Sigmoid colon (tissue), 7 donors: ENCODE data around the gene ZNF507. TPM values are rescaled to one million over a fixed set of nuclear protein-coding genes. Genes with fewer than 3 reads are reported as not detected.

Experiments used
- DNase-seq: peaks from one replicate; pipeline ENCODE4 v3.0.0-alpha.2; 2019
- H3K27ac ChIP-seq, 4 donors: fragments of 200-600 bp; sonication (generic); one replicate each; pipeline ENCODE4 v1.5.1; 2016 to 2019; ENCODE audit warnings: mild to moderate bottlenecking in 1 of 4
- H3K27me3 ChIP-seq, 3 donors: fragments of 200-600 bp; sonication (generic); one replicate each; pipeline ENCODE4 v1.5.1; 2019; ENCODE audit warnings: mild to moderate bottlenecking in 1 of 3
- H3K36me3 ChIP-seq, 4 donors: fragments of 200-600 bp; sonication (generic); one replicate each; pipeline ENCODE4 v1.5.1; 2016 to 2019
- H3K4me1 ChIP-seq, 4 donors: fragments of 200-600 bp; sonication (generic); one replicate each; pipeline ENCODE4 v1.5.1; 2017 to 2019
- H3K4me3 ChIP-seq, 4 donors: fragments of 200-600 bp; sonication (generic); one replicate each; pipeline ENCODE4 v1.5.1; 2017 to 2019; ENCODE audit warnings: mild to moderate bottlenecking in 2 of 4, moderate library complexity in 1 of 4
- H3K9me3 ChIP-seq, 4 donors: fragments of 200-600 bp in 3 of 4; sonication (generic) in 3 of 4; one replicate each; pipeline versions ENCODE4 v1.5.1 to v1.6.1; 2013 to 2019
- EP300 ChIP-seq, 4 donors: sonication (generic); formaldehyde crosslinking; IDR thresholded peaks; one replicate each; pipeline ENCODE4 v1.6.1; 2017; ENCODE audit warnings: antibody characterized with exemption in 4 of 4
- POLR2A ChIP-seq, 2 donors: fragments of 450-650 bp; IDR thresholded peaks; one replicate each; pipeline ENCODE4 v1.6.1; 2016; ENCODE audit warnings: antibody characterized with exemption in 2 of 2, mild to moderate bottlenecking in 2 of 2, moderate library complexity in 2 of 2
- POLR2AphosphoS5 ChIP-seq, 4 donors: sonication (generic); formaldehyde crosslinking; IDR thresholded peaks; one replicate each; pipeline ENCODE4 v1.6.1; 2017; ENCODE audit warnings: antibody characterized with exemption in 4 of 4
- WGBS, 2 donors: extraction: QIAGEN DNeasy Blood & Tissue Kit; methylation state at CpG; one replicate each; pipeline ENCODE4 v1.1.7; 2013; 5-methylcytosine and 5-hydroxymethylcytosine counted together
- intact Hi-C: fragments of 100-400 bp; cut with DNase I; formaldehyde crosslinking; loops from one replicate; pipeline ENCODE4 v1.15.1; 2023
- polyA plus RNA-seq, 3 donors: library from polyadenylated mRNA; stranded (reverse); fragments of 200-250 nt; gene quantifications; one replicate each; pipeline ENCODE4 v1.2.3, GENCODE V29; 2013
- total RNA-seq, 4 donors: library from RNA; depleted of rRNA; stranded (reverse); fragments of >200 nt; gene quantifications; one replicate each; pipeline ENCODE4 v1.1.0, GENCODE V29; 2016
- TF ChIP-seq, protein P1 (sequence below), 4 experiments: fragments of 450-650 bp in 3 of 4; fragments of 200-600 bp in 1 of 4; IDR thresholded peaks; one replicate each; pipeline ENCODE4 v1.5.1; 2016 to 2019; ENCODE audit warnings: antibody characterized with exemption in 4 of 4, mild to moderate bottlenecking in 3 of 4, moderate library complexity in 2 of 4
- donor health status: healthy with polysubstance abuse.
- donor health status: Bipolar disorder and iron deficiency.
- donor health status: healthy.

ZNF507 gene
- 10 to 100 TPM; 19.3 to 27.1 (median 23.7) TPM for total RNA-seq
- polyA plus RNA-seq, result 1 to 10 TPM; 2.1 to 7.2 (median 3.6) TPM

DNA sequence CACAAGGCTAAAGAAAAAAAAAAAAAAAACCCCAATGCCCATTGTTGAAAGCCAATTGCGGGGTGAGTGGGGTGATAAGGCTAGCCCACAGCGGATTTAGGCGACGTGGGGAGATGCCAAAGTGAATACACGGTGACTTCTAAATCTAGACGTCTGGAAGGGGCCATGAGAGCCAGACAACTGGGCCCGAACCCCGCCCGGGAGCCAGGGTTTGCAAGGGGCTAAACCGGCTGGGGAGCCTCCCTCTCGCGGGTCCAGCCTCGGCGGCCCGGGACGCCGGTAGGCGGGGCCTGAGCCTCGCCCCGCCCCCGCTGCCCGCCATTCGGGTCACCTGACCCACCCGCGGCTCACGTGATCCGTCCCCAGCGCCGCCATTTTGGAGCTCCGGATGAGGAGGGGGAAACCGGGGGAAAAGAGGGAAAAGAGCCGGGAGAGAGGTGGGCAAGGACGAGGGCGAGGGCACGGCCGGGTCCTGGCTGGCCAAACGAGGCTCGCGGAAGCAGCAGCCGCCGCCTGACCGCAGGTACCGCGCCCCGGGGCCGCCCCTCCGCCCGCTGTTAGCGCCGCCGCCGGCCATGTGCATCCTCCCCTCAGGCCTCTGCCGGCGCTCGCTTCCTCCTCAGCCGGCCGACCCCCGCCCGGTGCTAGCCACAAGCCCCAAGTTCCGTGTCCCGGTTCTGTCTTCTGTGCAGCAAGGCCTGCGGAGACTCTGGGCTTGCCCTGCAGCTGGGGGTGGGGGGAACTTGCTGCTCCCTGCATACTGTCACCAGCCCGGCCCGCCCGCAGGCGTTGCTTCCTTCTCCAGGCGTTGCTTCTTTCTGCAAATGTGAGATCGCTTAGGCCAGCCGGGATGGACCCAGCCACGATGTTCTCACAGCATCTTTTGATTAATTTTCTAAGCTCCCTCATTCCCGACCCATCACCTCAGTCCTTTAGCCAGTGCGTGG, at the start of gene ZNF507:
Gene ZNF507 (plus strand): TSS at position 350 of the 947 bp plus-strand sequence. CDS start 7,221 bp downstream, outside the sequence.
- Histone ChIP-seq H3K4me1 (peaks cover 0 to 43% (median 36%) of the 10 kb centered on the region in 4 donors), H3K27me3 (no peaks in the 10 kb centered on the region), H3K9me3 (no peaks in the 10 kb centered on the region), H3K36me3 (peaks cover 0 to 34% (median 3%) of the 10 kb centered on the region in 4 donors), H3K4me3 (peak within 1 kb of the TSS; percentile 78 to 93 (median 89)), H3K27ac (peak within 1 kb of the TSS; percentile 79 to 87 (median 84))
- intact Hi-C loops, result loop anchor here (2.0 to 10.0 kb wide), 4 partner anchors 27 to 991 kb away; partner anchors contain the start of genes ANKRD27, DPY19L3 and RGS9BP
- WGBS, 2 donors, result 3 to 4% methylated on average over 72 of the region's 72 CpGs
- no peak for TF ChIP-seq EP300 (IDR thresholded peaks at IDR 0.05)
- peak in 3 of 4 donors; percentile 43 to 53 (median 45) for TF ChIP-seq POLR2AphosphoS5 (IDR thresholded peaks at IDR 0.05)
- TF ChIP-seq POLR2A (IDR thresholded peaks at IDR 0.05), result peak in 1 of 2 donors; percentile 11
- TF ChIP-seq, protein P1, sequence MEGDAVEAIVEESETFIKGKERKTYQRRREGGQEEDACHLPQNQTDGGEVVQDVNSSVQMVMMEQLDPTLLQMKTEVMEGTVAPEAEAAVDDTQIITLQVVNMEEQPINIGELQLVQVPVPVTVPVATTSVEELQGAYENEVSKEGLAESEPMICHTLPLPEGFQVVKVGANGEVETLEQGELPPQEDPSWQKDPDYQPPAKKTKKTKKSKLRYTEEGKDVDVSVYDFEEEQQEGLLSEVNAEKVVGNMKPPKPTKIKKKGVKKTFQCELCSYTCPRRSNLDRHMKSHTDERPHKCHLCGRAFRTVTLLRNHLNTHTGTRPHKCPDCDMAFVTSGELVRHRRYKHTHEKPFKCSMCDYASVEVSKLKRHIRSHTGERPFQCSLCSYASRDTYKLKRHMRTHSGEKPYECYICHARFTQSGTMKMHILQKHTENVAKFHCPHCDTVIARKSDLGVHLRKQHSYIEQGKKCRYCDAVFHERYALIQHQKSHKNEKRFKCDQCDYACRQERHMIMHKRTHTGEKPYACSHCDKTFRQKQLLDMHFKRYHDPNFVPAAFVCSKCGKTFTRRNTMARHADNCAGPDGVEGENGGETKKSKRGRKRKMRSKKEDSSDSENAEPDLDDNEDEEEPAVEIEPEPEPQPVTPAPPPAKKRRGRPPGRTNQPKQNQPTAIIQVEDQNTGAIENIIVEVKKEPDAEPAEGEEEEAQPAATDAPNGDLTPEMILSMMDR (IDR thresholded peaks at IDR 0.05), result peak in 1 of 4 experiments; percentile 3
- DNase-seq, result peak; percentile 90

- no peaks in the 10 kb centered on the region for H3K36me3 ChIP-seq
- no peak for DNase-seq
- H3K27ac ChIP-seq, result no peak overlapping the region
- no peak overlapping the region for H3K4me3 ChIP-seq
- 95 to 98% methylated on average over 1 of the region's 1 CpG for WGBS, 2 donors
- no peaks in the 10 kb centered on the region for H3K27me3 ChIP-seq
- no peaks in the 10 kb centered on the region for H3K9me3 ChIP-seq
- TF ChIP-seq POLR2A (IDR thresholded peaks at IDR 0.05) (no peak), EP300 (IDR thresholded peaks at IDR 0.05) (no peak), POLR2AphosphoS5 (IDR thresholded peaks at IDR 0.05) (no peak)
- TF ChIP-seq, protein P1 (IDR thresholded peaks at IDR 0.05), result no peak
- no peaks in the 10 kb centered on the region for H3K4me1 ChIP-seq
- intact Hi-C loops, result no loop called here
Measured at GRCh38 chr19:32296694-32297093, 48.7 kb upstream of the ZNF507 start.

DNA sequence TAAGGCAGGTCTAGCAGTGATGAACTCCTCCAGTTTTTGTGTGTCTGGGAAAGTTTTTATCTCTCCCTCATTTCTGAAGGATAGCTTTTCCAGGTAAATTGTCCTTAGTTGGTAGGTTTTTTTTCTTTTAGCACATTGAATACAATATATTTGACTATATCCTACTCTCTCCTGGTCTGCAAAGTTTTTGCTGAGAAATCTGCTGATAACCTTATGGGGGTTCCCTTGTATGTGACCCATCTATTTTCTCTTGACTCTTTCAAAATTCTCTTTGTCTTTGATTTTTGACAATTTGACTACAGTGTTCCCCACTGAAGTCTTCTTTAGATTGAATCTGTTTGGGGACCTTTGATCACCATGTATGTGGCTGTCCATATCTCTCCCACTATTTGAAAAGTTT, 42.6 kb upstream of the ZNF507 start:
- H3K4me3 ChIP-seq, result no peak overlapping the region
- intact Hi-C loops, result no loop called here
- no peak overlapping the region for H3K27ac ChIP-seq
- H3K27me3 ChIP-seq, result no peaks in the 10 kb centered on the region
- no peak for DNase-seq
- no peak for TF ChIP-seq POLR2AphosphoS5 (IDR thresholded peaks at IDR 0.05)
- no peak for TF ChIP-seq POLR2A (IDR thresholded peaks at IDR 0.05)
- TF ChIP-seq EP300 (IDR thresholded peaks at IDR 0.05), result no peak
- TF ChIP-seq, protein P1 (IDR thresholded peaks at IDR 0.05), result no peak
- H3K9me3 ChIP-seq, result peaks cover 0 to 11% (median 2%) of the 10 kb centered on the region in 4 donors
- H3K4me1 ChIP-seq, result no peaks in the 10 kb centered on the region
- H3K36me3 ChIP-seq, result no peaks in the 10 kb centered on the region

- H3K27ac ChIP-seq, result no peak overlapping the region
- no peaks in the 10 kb centered on the region for H3K36me3 ChIP-seq
- H3K9me3 ChIP-seq, result peaks cover 0 to 11% (median 2%) of the 10 kb centered on the region in 4 donors
- no peaks in the 10 kb centered on the region for H3K4me1 ChIP-seq
- 86 to 87% methylated on average over 1 of the region's 1 CpG for WGBS, 2 donors
- no peak overlapping the region for H3K4me3 ChIP-seq
- intact Hi-C loops, result no loop called here
- no peak for DNase-seq
- H3K27me3 ChIP-seq, result no peaks in the 10 kb centered on the region
- TF ChIP-seq, protein P1 (IDR thresholded peaks at IDR 0.05), result no peak
- TF ChIP-seq POLR2A (IDR thresholded peaks at IDR 0.05) (no peak), POLR2AphosphoS5 (IDR thresholded peaks at IDR 0.05) (no peak), EP300 (IDR thresholded peaks at IDR 0.05) (no peak)
Measured at GRCh38 chr19:32303193-32303592, 42.2 kb upstream of the ZNF507 start.
